Endothelial cell of umbilical vein (primary cell): Measurements from ENCODE around the gene PLCH1. TPM values are rescaled to one million over a fixed set of nuclear protein-coding genes. Genes with fewer than 3 reads are reported as not detected.

Experiments
- BruUV-seq: library from RNA; stranded (reverse); fragments of 400-500 nt; replicated peaks from 2 replicates; lab custom pipeline; 2021; lab: Mats Ljungman, UMichigan
- CTCF ChIA-PET: fragments of 300-600, 350-600 bp; sonication (Branson Sonifier 250); formaldehyde crosslinking; loops from one replicate; lab custom pipeline; 2021; ENCODE audit warnings: antibody characterized with exemption, inconsistent platforms; lab: Charles Lee
- POLR2A ChIA-PET: fragments of 300-600, 350-600 bp; sonication (Branson Sonifier 250); formaldehyde crosslinking; loops from one replicate; lab custom pipeline; 2021; ENCODE audit warnings: antibody characterized with exemption, inconsistent platforms; lab: Charles Lee
- DNase-seq: peaks from one replicate; pipeline ENCODE4 v3.0.0-alpha.2; 2011; ENCODE audit warnings: low read depth, low spot score
- FAIRE-seq: peaks from 2 replicates; lab custom pipeline; 2011; peaks lifted over from hg19 to GRCh38; lab: Jason Lieb, UNC
- H2AFZ ChIP-seq: 2 replicates; pipeline ENCODE4 v1.6.0; 2012; ENCODE audit warnings: low read depth, low read length, control low read depth, inconsistent platforms
- H3K27ac ChIP-seq: 2 replicates; pipeline ENCODE4 v1.5.1; 2011; ENCODE audit warnings: low read depth, mild to moderate bottlenecking, control low read depth, low read length, moderate library complexity; ENCODE audit not compliant: insufficient read depth
- H3K27me3 ChIP-seq, 2 experiments: 2 replicates each; pipeline versions ENCODE4 v1.6.0 to v1.6.1; 2011; ENCODE audit warnings: low read length in 2 of 2, mixed read lengths in 1 of 2; ENCODE audit not compliant: control insufficient read depth in 2 of 2, insufficient read depth in 2 of 2
- H3K36me3 ChIP-seq, 2 experiments: 2 replicates in 1 of 2; 3 replicates in 1 of 2; pipeline ENCODE4 v1.5.1; 2011; ENCODE audit warnings: low read length in 2 of 2, mild to moderate bottlenecking in 1 of 2, moderate library complexity in 1 of 2; ENCODE audit not compliant: control insufficient read depth in 2 of 2, insufficient read depth in 2 of 2; ENCODE audit errors: extremely low read depth in 1 of 2
- H3K4me1 ChIP-seq: 3 replicates; pipeline ENCODE4 v1.5.1; 2011; ENCODE audit warnings: mild to moderate bottlenecking, low read length; ENCODE audit not compliant: control insufficient read depth, insufficient read depth; ENCODE audit errors: extremely low read depth
- H3K4me2 ChIP-seq: 2 replicates; pipeline ENCODE4 v1.6.1; 2011; ENCODE audit warnings: low read length, control low read depth, mixed read lengths; ENCODE audit not compliant: insufficient read depth
- H3K4me3 ChIP-seq, 3 experiments: fragments of 200-600 bp in 1 of 3; sonication (generic), shearing (Covaris generic) in 1 of 3; replicated peaks in 1 of 3; 2 replicates each; pipeline ENCODE4 v1.5.1; 2011 to 2016; ENCODE audit warnings: control low read depth in 3 of 3, low read length in 3 of 3, mild to moderate bottlenecking in 2 of 3, inconsistent platforms in 1 of 3, low read depth in 1 of 3, moderate library complexity in 1 of 3; ENCODE audit not compliant: insufficient read depth in 1 of 3
- H3K79me2 ChIP-seq: 2 replicates; pipeline ENCODE4 v1.6.0; 2012; ENCODE audit warnings: low read length, inconsistent platforms; ENCODE audit not compliant: control insufficient read depth, insufficient read depth
- H3K9ac ChIP-seq: replicated peaks from 2 replicates; pipeline ENCODE3; 2011; ENCODE audit warnings: low read length, control low read depth; ENCODE audit not compliant: insufficient read depth; ENCODE audit errors: extremely low read depth
- H3K9me1 ChIP-seq: replicated peaks from 3 replicates; pipeline ENCODE4 v1.6.0; 2011; ENCODE audit warnings: mild to moderate bottlenecking, low read length; ENCODE audit not compliant: control insufficient read depth, insufficient read depth; ENCODE audit errors: extremely low read depth
- H3K9me3 ChIP-seq: replicated peaks from 2 replicates; pipeline ENCODE4 v1.5.1; 2012; ENCODE audit warnings: low read length, inconsistent platforms; ENCODE audit not compliant: control insufficient read depth, insufficient read depth
- H4K20me1 ChIP-seq: replicated peaks from 2 replicates; pipeline ENCODE3; 2011; ENCODE audit warnings: mild to moderate bottlenecking, low read length; ENCODE audit not compliant: control insufficient read depth, insufficient read depth; ENCODE audit errors: extremely low read depth
- CTCF ChIP-seq, 2 donors: IDR thresholded peaks; 1 replicate in 1 of 2; 2 replicates in 1 of 2; pipeline ENCODE4 v1.5.1; 2011; ENCODE audit warnings: low read length in 2 of 2, mild to moderate bottlenecking in 2 of 2, moderate library complexity in 2 of 2, control low read depth in 1 of 2, inconsistent platforms in 1 of 2, low read depth in 1 of 2; ENCODE audit not compliant: insufficient read depth in 1 of 2; ENCODE audit errors: extremely low read depth in 1 of 2
- EZH2 ChIP-seq: IDR thresholded peaks from 2 replicates; pipeline ENCODE4 v1.6.1; 2012; ENCODE audit warnings: borderline replicate concordance, low read depth, mild to moderate bottlenecking, moderate library complexity, low read length, inconsistent platforms; ENCODE audit not compliant: severe bottlenecking
- FOS ChIP-seq: IDR thresholded peaks from 2 replicates; pipeline ENCODE4 v1.6.1; 2011; ENCODE audit warnings: mild to moderate bottlenecking, low read length, moderate library complexity, borderline replicate concordance; ENCODE audit not compliant: insufficient read depth
- GATA2 ChIP-seq: IDR thresholded peaks from 2 replicates; pipeline ENCODE4 v1.7.0; 2011; ENCODE audit warnings: low read depth, mild to moderate bottlenecking, moderate library complexity, mixed read lengths, low read length; ENCODE audit not compliant: insufficient read length, insufficient read depth
- JUN ChIP-seq: IDR thresholded peaks from 2 replicates; pipeline ENCODE4 v1.6.1; 2011; ENCODE audit warnings: borderline replicate concordance, low read depth; ENCODE audit not compliant: insufficient read length, insufficient read depth
- MYC ChIP-seq: IDR thresholded peaks from one replicate; pipeline ENCODE4 v1.6.1; 2011; ENCODE audit warnings: mild to moderate bottlenecking, low read depth, low read length
- POLR2A ChIP-seq: IDR thresholded peaks from 2 replicates; pipeline ENCODE4 v1.6.1; 2012; ENCODE audit warnings: low read depth, mild to moderate bottlenecking, control low read depth, low read length
- POLR2AphosphoS5 ChIP-seq: IDR thresholded peaks from 2 replicates; pipeline ENCODE4 v1.6.1; 2012; ENCODE audit warnings: low read depth, mild to moderate bottlenecking, control low read depth, low read length, moderate library complexity; ENCODE audit not compliant: insufficient read depth
- dilution Hi-C: fragments of 300-500 bp; cut with MboI; formaldehyde crosslinking; loops from one replicate; pipeline ENCODE4 v1.15.0; 2019; ENCODE audit warnings: low sequenced_read_pairs; ENCODE audit not compliant: extremely low pct_ligation_motif_present
- intact Hi-C: fragments of 100-400 bp; cut with micrococcal nuclease; formaldehyde crosslinking; loops from one replicate; pipeline ENCODE4 v1.10.0; 2022
- polyA plus RNA-seq, 4 experiments: library from polyadenylated mRNA; depleted of rRNA in 3 of 4; stranded (reverse) in 3 of 4; unstranded in 1 of 4; fragments of >200 nt; gene quantifications; 2 replicates each; pipeline versions ENCODE4 v1.2.1 to v1.2.3, GENCODE V29; 2011 to 2012; ENCODE audit warnings: missing spikeins in 1 of 4
- total RNA-seq: library from RNA; stranded (reverse); gene quantifications from 2 replicates; pipeline ENCODE4 v1.2.3, GENCODE V29; 2021
- TF ChIP-seq, protein P1 (sequence below): IDR thresholded peaks from 2 replicates; pipeline ENCODE4 v1.6.1; 2011; ENCODE audit not compliant: insufficient read depth, insufficient read length

The PLCH1 gene
- total and polyA plus RNA-seq, 2 donors (not counting 3 experiments of a cell fraction or from before 2014, with no cell fraction given) = 0.03 TPM; not detected in 1

DNA sequence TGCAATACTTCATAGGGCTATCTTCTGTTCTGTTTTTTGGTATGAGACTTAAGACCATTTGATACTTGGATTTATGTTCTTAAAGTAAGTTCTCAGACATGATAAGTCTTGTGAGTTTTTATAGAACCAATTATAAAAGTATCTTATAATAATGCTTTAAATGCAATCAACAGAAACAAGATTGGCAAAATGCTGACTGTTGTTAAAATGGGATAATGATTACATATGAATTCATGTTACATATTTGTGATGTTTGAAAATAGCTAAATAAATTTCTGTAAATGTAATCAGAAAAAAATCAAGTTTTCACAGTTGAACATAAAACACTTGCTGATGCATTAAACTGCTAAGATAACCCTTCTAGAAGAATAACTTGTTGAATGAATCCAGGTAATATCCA lies 148.3 kb downstream of the PLCH1 start:
- FAIRE-seq (no peak), DNase-seq (no peak)
- H3K27me3 ChIP-seq = no peaks in the 10 kb centered on the region
- no peak overlapping the region for H3K4me3 ChIP-seq
- no peaks in the 10 kb centered on the region for H3K9me3 ChIP-seq
- H3K4me1 ChIP-seq = no peaks in the 10 kb centered on the region
- POLR2A ChIA-PET = no interaction called here
- H4K20me1 ChIP-seq = no peaks in the 10 kb centered on the region
- H2AFZ ChIP-seq = no peak overlapping the region
- CTCF ChIA-PET = no interaction called here
- no peak overlapping the region for H3K9ac ChIP-seq
- no peaks in the 10 kb centered on the region for H3K36me3 ChIP-seq
- BruUV-seq = no TSS peak
- no peaks in the 10 kb centered on the region for H3K9me1 ChIP-seq
- no peak overlapping the region for H3K4me2 ChIP-seq
- H3K27ac ChIP-seq = no peak overlapping the region
- intact Hi-C loops = no loop called here
- TF ChIP-seq, protein P1, sequence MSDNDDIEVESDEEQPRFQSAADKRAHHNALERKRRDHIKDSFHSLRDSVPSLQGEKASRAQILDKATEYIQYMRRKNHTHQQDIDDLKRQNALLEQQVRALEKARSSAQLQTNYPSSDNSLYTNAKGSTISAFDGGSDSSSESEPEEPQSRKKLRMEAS = no peak
- no peak for TF ChIP-seq JUN
- no peak for TF ChIP-seq POLR2AphosphoS5
- TF ChIP-seq CTCF (IDR thresholded peaks at IDR 0.05; ENCODE audit: extremely low read depth in 1 of 2, insufficient read depth in 1 of 2, low read depth in 1 of 2, low read length in 2 of 2) = no peak
- TF ChIP-seq POLR2A = no peak
- TF ChIP-seq MYC = no peak
- H3K79me2 ChIP-seq = no peaks in the 10 kb centered on the region
- dilution Hi-C loops = no loop called here

DNA sequence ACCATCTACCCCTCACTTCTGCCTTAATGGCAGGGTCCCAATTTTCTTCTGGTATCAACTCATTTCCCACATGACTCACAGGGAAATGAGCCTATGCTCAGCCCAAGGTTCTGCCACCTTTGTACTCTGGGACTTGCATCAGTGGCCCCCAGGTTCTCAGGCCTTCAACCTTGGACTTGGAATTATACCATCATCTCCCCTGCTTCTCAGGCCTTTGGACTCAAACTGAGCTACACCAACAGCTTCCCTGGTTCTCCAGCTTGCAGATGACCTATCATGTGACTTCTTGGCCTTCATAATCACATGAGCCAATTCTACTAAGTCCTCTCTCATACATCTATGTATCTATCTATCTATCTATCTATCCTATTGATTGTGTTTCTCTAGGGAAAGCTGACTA lies 149.5 kb downstream of the PLCH1 start:
- POLR2A ChIA-PET = no interaction called here
- no TSS peak for BruUV-seq

More for the DNA sequence above, 149.5 kb downstream of the PLCH1 start:
- H3K9ac ChIP-seq = no peak overlapping the region
- dilution Hi-C loops = no loop called here
- H3K79me2 ChIP-seq = no peaks in the 10 kb centered on the region
- no peak overlapping the region for H2AFZ ChIP-seq
- no peak overlapping the region for H3K27ac ChIP-seq
- H3K9me1 ChIP-seq = no peaks in the 10 kb centered on the region
- TF ChIP-seq JUN (no peak), POLR2AphosphoS5 (no peak), CTCF (IDR thresholded peaks at IDR 0.05; ENCODE audit: extremely low read depth in 1 of 2, insufficient read depth in 1 of 2, low read depth in 1 of 2, low read length in 2 of 2) (no peak), MYC (no peak), POLR2A (no peak), FOS (no peak), GATA2 (no peak), EZH2 (no peak)
- TF ChIP-seq, protein P1 = no peak
- intact Hi-C loops = no loop called here
- no peak overlapping the region for H3K4me3 ChIP-seq
- no peaks in the 10 kb centered on the region for H3K36me3 ChIP-seq
- no peaks in the 10 kb centered on the region for H3K4me1 ChIP-seq
- no peaks in the 10 kb centered on the region for H3K27me3 ChIP-seq
- DNase-seq = no peak
- no peak for FAIRE-seq
- no peaks in the 10 kb centered on the region for H3K9me3 ChIP-seq
- CTCF ChIA-PET = no interaction called here
- no peak overlapping the region for H3K4me2 ChIP-seq
- no peaks in the 10 kb centered on the region for H4K20me1 ChIP-seq
